HEK293 (cell line): Measurements from ENCODE around the gene RPL22.
A peak's percentile ranks its signal among the peaks of the same experiment; 100 is the strongest.

Source experiments
- GLIS1 ChIP-seq: fragments of 450-650 bp; formaldehyde crosslinking; IDR thresholded peaks from 2 replicates; pipeline ENCODE4 v1.5.1; 2016; ENCODE audit warnings: missing biosample characterization, missing genetic modification characterization
- TCF7L2 ChIP-seq: IDR thresholded peaks from 2 replicates; pipeline ENCODE4 v1.6.1; 2011; ENCODE audit warnings: low read depth, mild to moderate bottlenecking, inconsistent platforms, low read length, moderate library complexity, borderline replicate concordance
- ZNF530 ChIP-seq: fragments of 450-650 bp; formaldehyde crosslinking; IDR thresholded peaks from 2 replicates; pipeline ENCODE4 v1.5.1; 2016; ENCODE audit warnings: low read depth, missing biosample characterization, missing genetic modification characterization
- TF ChIP-seq, protein P1 (sequence below): fragments of 450-650 bp; formaldehyde crosslinking; IDR thresholded peaks from 2 replicates; pipeline ENCODE4 v1.5.1; 2016; ENCODE audit warnings: missing biosample characterization, missing genetic modification characterization
- TF ChIP-seq, protein P2 (sequence below): sonication (generic); formaldehyde crosslinking; IDR thresholded peaks from 2 replicates; pipeline ENCODE4 v1.8.1; 2022; ENCODE audit warnings: mild to moderate bottlenecking, moderate library complexity, missing genetic modification reagents

- TF ChIP-seq, protein P1, sequence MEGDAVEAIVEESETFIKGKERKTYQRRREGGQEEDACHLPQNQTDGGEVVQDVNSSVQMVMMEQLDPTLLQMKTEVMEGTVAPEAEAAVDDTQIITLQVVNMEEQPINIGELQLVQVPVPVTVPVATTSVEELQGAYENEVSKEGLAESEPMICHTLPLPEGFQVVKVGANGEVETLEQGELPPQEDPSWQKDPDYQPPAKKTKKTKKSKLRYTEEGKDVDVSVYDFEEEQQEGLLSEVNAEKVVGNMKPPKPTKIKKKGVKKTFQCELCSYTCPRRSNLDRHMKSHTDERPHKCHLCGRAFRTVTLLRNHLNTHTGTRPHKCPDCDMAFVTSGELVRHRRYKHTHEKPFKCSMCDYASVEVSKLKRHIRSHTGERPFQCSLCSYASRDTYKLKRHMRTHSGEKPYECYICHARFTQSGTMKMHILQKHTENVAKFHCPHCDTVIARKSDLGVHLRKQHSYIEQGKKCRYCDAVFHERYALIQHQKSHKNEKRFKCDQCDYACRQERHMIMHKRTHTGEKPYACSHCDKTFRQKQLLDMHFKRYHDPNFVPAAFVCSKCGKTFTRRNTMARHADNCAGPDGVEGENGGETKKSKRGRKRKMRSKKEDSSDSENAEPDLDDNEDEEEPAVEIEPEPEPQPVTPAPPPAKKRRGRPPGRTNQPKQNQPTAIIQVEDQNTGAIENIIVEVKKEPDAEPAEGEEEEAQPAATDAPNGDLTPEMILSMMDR (tag by site-specific recombination) = peak; percentile 10; the same call in 1 of the 2 replicates
- TF ChIP-seq TCF7L2 = no peak
- TF ChIP-seq ZNF530 (tag by site-specific recombination) = no peak
- TF ChIP-seq, protein P2, sequence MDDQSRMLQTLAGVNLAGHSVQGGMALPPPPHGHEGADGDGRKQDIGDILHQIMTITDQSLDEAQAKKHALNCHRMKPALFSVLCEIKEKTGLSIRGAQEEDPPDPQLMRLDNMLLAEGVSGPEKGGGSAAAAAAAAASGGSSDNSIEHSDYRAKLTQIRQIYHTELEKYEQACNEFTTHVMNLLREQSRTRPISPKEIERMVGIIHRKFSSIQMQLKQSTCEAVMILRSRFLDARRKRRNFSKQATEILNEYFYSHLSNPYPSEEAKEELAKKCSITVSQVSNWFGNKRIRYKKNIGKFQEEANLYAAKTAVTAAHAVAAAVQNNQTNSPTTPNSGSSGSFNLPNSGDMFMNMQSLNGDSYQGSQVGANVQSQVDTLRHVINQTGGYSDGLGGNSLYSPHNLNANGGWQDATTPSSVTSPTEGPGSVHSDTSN = 0 out of 2 replicates have a peak, but pooled peaks have one; percentile 7
- peak; percentile 82 for TF ChIP-seq GLIS1 (tag by site-specific recombination)
Observed at GRCh38 chr1:6148497-6149241, 50.7 kb downstream of the RPL22 start.
